Measurements from ENCODE around the gene TTBK1. TPM values are rescaled to one million over a fixed set of nuclear protein-coding genes. Genes with fewer than 3 reads are reported as not detected.
A peak's percentile ranks its signal among the peaks of the same experiment; 100 is the strongest.

Gene TTBK1
- total and polyA plus RNA-seq, 8 donors: 0.08 to 0.57 (median 0.16) TPM

DNA sequence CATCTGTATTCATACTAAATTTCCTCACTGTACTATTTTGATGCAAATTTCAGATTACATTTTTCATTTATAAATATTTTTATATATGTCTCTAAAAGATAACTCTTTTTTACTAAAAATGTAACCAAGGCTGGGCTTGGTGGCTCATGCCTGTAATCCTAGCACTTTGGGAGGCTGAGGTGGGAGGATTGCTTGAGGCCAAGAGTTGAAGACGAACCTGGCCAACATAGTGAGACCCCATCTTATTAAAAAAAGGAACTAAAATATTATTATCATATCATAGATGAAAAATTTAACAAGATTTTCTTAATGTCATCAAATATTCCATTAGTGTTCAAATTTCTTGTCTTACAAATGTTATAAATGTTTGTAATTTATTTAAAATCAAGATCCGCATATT is 7.4 kb upstream of the TTBK1 start:
- TF ChIP-seq, protein P1, sequence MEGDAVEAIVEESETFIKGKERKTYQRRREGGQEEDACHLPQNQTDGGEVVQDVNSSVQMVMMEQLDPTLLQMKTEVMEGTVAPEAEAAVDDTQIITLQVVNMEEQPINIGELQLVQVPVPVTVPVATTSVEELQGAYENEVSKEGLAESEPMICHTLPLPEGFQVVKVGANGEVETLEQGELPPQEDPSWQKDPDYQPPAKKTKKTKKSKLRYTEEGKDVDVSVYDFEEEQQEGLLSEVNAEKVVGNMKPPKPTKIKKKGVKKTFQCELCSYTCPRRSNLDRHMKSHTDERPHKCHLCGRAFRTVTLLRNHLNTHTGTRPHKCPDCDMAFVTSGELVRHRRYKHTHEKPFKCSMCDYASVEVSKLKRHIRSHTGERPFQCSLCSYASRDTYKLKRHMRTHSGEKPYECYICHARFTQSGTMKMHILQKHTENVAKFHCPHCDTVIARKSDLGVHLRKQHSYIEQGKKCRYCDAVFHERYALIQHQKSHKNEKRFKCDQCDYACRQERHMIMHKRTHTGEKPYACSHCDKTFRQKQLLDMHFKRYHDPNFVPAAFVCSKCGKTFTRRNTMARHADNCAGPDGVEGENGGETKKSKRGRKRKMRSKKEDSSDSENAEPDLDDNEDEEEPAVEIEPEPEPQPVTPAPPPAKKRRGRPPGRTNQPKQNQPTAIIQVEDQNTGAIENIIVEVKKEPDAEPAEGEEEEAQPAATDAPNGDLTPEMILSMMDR (IDR thresholded peaks at IDR 0.05): no peak
- Histone ChIP-seq H3K9me3 (no peaks in the 10 kb centered on the region), H3K36me3 (no peaks in the 10 kb centered on the region), H3K27ac (no peak overlapping the region), H3K4me3 (no peak overlapping the region), H3K27me3 (no peaks in the 10 kb centered on the region), H3K4me1 (no peaks in the 10 kb centered on the region)
- no peak for DNase-seq
- WGBS, 2 donors: 86 to 90% methylated on average over 2 of the region's 2 CpGs
- intact Hi-C loops (cut with DNase I): no loop called here
- no peak for ATAC-seq
- no peak for FAIRE-seq

DNA sequence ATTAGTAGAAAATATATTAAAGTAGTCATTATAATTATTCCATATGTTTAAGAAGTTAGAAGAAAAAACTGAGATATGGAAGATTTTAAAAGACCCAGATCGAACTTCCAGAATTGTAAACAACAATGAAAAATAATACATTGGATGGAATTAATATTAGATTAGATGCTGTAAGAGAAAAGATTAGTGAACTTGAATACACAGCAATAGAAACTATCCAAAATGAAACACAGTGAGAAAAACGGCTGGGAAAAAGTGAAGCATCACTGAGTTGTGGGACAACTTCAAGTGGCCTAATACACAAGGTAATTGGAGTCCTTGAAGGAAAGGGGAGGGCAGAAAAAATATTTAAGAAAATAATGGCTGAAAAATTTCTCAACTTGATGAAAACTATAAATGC is 4.2 kb upstream of the TTBK1 start:
- whole genome bisulfite sequencing, 2 donors: 54 to 60% methylated on average over 2 of the region's 2 CpGs
- intact Hi-C loops (cut with DNase I): no loop called here
- H3K27ac ChIP-seq: no peak overlapping the region
- H3K9me3 ChIP-seq: no peaks in the 10 kb centered on the region
- H3K4me3 ChIP-seq: no peak overlapping the region
- DNase-seq: no peak
- no peaks in the 10 kb centered on the region for H3K4me1 ChIP-seq
- TF ChIP-seq, protein P1 (IDR thresholded peaks at IDR 0.05): no peak
- no peak for FAIRE-seq
- H3K36me3 ChIP-seq: no peaks in the 10 kb centered on the region
- no peak for ATAC-seq
- H3K27me3 ChIP-seq: peaks cover 0 to 6% (median 0%) of the 10 kb centered on the region in 4 donors

- FAIRE-seq (no peak), DNase-seq (no peak), ATAC-seq (no peak)
- Histone ChIP-seq H3K36me3 (no peaks in the 10 kb centered on the region), H3K27ac (no peak overlapping the region), H3K9me3 (no peaks in the 10 kb centered on the region), H3K4me3 (no peak overlapping the region), H3K4me1 (no peaks in the 10 kb centered on the region), H3K27me3 (peaks cover 0 to 6% (median 0%) of the 10 kb centered on the region in 4 donors)
- TF ChIP-seq, protein P1 (IDR thresholded peaks at IDR 0.05): no peak
- intact Hi-C loops (cut with DNase I): no loop called here
- WGBS, 2 donors: 93 to 95% methylated on average over 1 of the region's 1 CpG
Measured at GRCh38 chr6:43240950-43241349, 2.3 kb upstream of the TTBK1 start.

- Histone ChIP-seq H3K9me3 (no peaks in the 10 kb centered on the region), H3K27ac (no peak overlapping the region), H3K27me3 (peaks cover 0 to 6% (median 0%) of the 10 kb centered on the region in 4 donors), H3K4me3 (no peak overlapping the region), H3K36me3 (no peaks in the 10 kb centered on the region), H3K4me1 (no peaks in the 10 kb centered on the region)
- intact Hi-C loops (cut with DNase I): no loop called here
- TF ChIP-seq, protein P1 (IDR thresholded peaks at IDR 0.05): no peak
- FAIRE-seq (no peak), DNase-seq (no peak), ATAC-seq (no peak)
- 83 to 87% methylated on average over 2 of the region's 2 CpGs for WGBS, 2 donors
Measured at GRCh38 chr6:43241446-43241845, 1.8 kb upstream of the TTBK1 start.

GRCh38 chr6:43243664-43244321 is 512 bp downstream of the TTBK1 start:
- intact Hi-C loops (cut with DNase I): no loop called here

More at GRCh38 chr6:43243664-43244321, 512 bp downstream of the TTBK1 start:
- FAIRE-seq: no peak
- Histone ChIP-seq H3K4me3 (no peak overlapping the region), H3K9me3 (no peaks in the 10 kb centered on the region), H3K36me3 (no peaks in the 10 kb centered on the region), H3K27me3 (peaks cover 0 to 6% (median 0%) of the 10 kb centered on the region in 4 donors), H3K27ac (no peak overlapping the region), H3K4me1 (no peaks in the 10 kb centered on the region)
- peak in 1 of 6 donors; percentile 17 for DNase-seq
- TF ChIP-seq, protein P1 (IDR thresholded peaks at IDR 0.05): no peak
- ATAC-seq: no peak
- 25 to 62% methylated on average over 8 to 37 of the region's 37 CpGs for WGBS, 2 donors

Measured in pancreas (tissue), 10 donors.